Nucleus accumbens (tissue), 56 donors: ENCODE data around the gene RIN3.

ENCODE experiments used
- DNase-seq, 56 donors: peaks; one replicate each; lab custom pipeline; 2025; lab: John Stamatoyannopoulos, UW

Gene RIN3

GRCh38 chr14:92698393-92698792 lies 184.8 kb downstream of the RIN3 start:
- DNase-seq: no peak

DNA sequence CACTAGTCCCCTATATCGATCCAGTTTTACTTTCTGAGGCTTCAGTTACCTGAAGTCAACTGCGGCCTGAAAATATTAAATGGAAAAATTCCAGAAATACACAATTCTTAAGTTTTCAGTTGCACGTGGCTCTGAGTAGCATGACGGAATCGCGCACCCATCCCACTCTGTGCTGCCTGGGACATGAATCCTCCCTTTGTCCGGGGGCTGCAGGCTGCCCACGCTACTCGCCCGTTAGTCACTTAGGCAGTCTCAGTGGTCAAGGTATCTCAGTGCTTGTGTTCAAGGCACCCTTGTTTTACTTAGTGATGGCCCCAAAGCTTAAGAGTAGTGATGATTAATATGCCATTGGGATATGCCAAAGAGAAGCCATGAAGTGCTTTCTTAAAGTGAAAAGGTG lies 188.2 kb downstream of the RIN3 start:
- no peak for DNase-seq

- peak in 1 of 56 donors; percentile 14 for DNase-seq
Measured at GRCh38 chr14:92702441-92702918, 188.9 kb downstream of the RIN3 start.

DNA sequence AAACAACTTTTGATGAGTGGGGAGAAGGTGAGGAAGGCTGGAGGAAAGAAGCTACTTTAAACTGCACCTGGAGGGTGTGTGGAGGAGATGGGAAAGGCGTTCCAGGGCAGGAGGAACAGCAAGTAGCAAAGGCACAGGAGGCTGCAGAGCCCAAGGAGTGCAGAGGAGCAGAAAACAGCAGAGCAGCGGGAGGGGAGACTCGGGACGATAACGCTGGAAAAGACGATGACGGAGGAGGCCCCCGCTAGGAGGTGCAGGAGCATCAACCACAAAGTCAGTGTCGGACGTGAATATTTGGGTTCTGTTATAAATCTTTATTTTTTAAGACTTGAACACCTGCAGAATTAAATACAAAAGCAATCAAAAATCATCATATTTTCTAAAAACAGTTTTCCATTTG lies 189.9 kb downstream of the RIN3 start:
- no peak for DNase-seq

DNA sequence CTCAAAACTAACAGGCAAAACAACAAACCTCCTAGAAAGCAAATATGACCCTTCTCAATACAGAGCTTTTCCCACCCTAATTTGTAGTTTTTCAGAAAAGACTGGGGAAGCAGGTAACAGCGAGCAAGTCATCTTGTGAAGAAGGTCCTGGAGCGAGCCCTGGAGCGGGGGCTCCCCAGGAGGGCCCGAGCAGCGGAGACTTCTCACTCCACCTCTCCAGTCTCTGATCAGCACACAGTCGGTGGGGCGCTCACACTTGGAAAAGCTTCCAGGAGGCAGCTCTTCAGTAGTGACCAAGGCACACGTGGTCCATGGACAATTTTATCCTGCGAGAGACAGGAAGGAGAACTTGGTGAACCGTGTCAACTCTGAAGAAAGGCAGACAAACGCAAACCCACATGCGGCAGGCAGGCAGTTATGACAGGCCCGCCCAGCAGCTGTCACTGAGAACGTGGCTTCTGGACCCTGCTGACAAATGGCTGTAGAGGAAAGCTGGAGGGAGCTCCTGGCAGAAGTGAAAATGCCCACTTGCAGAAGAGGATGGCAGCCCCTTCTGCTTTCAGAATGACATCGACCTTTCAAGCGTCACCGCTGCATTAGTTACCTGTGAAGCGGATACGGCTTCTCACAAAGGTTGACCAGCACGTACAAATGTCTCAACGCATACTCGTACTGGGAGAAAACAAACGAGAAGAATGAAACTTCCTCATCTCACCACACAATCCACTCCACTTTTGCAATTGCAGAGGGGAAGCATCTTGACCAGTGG lies 190.6 kb downstream of the RIN3 start:
- DNase-seq: peak in 18 of 56 donors; percentile 9 to 54 (median 30)

DNA sequence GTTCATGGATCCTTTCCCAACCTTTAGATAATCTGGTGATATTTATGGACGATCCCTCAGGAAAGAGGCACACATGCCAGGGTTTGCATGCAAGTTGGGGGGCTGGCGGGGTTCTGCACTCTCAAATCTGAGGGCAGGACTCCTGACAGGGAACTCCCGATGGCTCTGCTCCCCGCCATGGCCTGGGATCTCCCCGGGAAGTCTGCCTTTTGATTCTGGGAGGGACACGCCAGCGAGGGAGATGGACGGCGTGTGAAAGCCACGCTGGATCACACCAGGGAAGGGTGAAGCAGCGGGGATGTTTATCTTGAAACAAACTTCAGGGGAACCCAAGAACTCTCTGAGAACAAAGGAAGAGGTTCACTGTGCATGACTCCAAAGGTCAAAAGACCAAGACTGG lies 191.2 kb downstream of the RIN3 start:
- no peak for DNase-seq

GRCh38 chr14:92706386-92706785 lies 192.8 kb downstream of the RIN3 start:
- no peak for DNase-seq

DNA sequence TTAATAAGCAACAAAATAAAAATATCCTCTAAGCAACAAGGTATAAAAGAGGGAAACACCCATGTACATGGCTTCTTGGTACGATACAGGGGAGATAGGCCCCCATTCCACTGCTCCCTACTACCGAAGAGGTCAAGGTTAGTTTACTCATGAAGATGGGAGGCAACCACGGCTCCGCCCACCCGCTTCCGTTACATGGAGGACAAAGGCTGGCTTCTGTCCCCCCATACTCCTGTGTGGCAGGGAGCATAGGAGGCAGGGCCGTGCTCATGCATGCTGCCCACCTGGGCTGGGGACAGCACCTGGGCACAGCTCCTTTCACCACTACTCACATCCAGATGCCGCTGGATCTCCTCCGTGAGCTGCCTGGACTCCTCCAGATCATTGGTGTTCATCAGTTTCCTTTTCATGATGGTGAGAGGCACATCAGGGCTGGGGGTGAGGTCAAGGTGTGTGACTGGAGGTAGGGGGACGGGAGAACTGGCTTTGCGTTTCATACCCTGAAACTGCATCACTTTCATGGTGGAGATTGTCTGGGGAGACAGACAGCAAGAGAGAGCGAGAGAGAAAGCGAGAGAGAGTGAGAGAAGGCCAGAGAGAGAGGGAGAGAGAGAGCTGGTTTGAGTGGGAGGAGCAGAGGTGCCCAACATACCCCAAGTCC lies 195.9 kb downstream of the RIN3 start:
- DNase-seq: no peak

GRCh38 chr14:92710001-92710341 lies 196.4 kb downstream of the RIN3 start:
- DNase-seq: no peak

- DNase-seq: no peak
Measured at GRCh38 chr14:92711976-92712653, 198.5 kb downstream of the RIN3 start.

GRCh38 chr14:92712654-92713051 lies 199.1 kb downstream of the RIN3 start:
- DNase-seq: no peak

DNA sequence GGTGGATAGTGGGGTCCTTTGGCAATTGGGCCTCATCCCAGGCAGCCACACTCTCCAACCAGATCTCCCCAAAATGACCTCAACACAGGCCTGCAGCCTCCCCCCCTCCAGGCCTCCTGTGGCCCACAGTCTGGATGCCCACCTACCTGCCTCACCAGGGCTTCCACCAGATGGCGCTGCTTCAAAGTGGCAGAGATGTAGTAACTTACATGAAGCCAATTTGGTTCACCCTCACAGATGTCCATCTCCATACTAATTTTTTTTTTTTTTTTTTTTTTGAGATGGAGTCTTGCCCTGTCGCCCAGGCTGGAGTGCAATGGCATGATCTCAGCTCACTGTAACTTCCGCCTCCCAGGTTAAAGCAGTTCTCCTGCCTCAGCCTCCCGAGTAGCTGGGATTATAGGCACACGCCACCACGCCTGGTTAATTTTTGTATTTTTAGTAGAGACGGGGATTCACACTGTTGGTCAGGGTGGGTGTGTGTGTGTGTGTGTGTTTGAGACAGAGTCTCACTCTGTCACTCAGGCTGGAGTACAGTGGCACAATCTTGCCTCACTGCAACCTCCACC lies 201.2 kb downstream of the RIN3 start:
- peak in 32 of 56 donors; percentile 4 to 78 (median 26) for DNase-seq

- no peak for DNase-seq
Measured at GRCh38 chr14:92716131-92716530, 202.6 kb downstream of the RIN3 start.

DNA sequence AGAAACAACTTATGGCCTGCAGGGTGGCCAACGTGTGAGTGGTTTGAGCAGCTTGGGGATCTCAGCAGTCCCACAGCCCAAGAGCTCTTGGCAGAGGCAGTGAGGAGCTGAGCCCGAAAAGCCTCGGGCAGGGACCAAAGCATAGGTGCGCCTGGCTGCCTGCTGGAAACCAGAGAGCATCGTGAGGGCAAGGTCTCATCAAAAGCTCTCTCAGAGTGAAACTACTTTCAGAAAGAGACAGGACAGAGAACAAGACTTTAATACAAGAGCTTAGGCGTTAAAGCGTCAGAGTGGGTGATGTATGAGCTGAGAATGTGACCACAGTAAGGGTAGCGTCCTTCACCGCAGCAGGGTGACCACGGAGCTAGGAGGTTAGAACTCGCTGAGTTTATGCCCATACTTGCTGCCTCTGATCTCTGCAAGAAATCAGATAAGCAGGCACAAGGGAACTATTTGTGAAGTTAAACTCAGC lies 204.0 kb downstream of the RIN3 start:
- no peak for DNase-seq

- no peak for DNase-seq
Measured at GRCh38 chr14:92718664-92719063, 205.1 kb downstream of the RIN3 start.

GRCh38 chr14:92719421-92719820 lies 205.8 kb downstream of the RIN3 start:
- DNase-seq: no peak

DNA sequence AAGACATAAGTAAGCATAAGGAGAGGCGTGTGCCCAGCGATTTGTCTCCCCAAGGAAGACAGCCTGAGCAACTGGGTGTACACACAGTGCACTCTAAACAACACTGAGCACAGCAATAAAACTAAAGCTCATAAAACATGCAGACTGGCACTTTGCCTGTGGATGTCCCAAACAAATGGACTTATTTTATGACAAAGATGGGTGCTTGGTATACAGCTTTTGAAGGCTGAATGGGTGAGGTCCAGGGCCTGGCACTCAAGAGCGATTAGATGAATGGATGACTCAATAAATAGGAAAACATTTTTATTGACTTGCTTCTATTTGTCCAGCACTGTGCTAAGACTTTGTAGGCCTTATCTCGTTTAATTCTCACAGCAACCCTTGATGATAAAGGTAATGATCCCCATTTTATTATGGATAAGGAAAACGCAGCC lies 206.3 kb downstream of the RIN3 start:
- DNase-seq: no peak

DNA sequence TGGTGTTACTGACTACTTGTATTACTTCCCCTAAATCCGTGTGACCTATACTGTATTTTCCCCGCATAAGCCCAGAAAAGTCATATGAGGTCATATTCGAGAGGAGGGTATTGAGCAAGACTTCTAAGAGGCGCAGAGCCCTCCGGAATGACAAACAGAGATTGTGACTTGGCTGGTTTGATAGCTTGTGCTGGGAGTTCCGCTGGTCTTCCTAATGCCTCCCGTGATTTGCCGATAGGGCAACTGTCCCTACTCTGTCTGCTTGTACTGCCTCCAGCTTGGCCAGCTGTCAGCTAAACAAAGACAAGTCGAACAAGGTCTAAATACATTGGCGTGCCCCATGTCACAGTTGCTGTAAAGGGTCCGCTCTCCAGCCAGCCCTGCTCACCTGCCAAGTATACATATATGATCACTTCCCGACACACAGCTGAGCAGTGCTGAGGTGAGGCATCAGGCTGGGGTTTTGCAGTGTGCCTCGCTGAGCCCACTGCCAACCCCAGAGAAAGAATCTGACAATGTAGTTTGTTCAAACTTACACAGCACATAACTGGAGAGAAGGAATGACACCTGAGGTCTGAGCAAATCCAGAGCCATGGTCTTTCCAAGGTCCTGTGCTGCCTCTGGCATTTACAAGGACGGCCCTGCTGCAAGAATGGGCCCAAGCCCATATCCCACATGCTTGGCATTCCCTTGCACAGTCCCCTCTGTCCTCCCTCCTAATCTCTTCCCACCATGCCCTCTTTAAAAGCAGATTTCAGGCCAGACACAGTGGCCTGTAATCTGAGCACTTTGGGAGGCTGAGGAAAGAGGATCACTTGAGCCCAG lies 211.1 kb downstream of the RIN3 start:
- no peak for DNase-seq

DNA sequence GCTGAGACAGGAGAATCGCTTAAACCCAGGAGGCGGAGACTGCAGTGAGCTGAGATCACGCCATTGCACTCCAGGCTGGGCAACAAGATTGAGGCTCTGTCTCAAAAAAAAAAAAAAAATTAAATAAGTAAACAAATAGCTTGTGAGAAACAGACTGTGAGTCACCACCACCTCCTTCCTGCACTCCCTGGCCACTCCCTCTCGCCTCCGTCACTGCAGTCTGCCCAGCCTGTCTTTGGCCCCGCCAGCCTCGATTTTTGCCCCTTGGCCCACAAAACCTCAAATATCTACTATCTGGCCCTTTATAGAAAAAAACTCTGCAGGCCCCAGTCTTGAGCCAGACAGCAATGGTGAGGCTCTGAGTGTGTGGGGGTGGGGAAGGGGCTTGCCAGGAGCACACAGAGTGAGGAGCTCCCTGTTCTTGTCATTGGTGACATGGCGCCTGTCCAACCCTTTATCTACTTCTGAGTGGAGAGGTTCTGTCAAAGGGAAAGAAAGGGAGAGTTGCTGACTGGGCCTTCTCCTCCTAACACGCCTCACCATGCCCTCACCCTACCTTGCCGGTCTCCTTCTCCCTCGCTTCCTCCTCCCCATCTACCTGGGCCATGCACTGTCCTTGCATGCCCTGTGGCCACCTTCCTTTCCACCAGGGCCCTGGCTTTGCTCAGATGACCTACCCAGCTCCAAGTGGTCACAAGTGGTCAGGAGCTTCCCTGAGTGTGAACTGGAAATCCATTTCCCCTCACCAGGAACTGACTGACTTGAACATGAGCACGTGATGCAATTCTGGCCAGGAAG lies 212.8 kb downstream of the RIN3 start:
- DNase-seq: no peak

GRCh38 chr14:92726933-92727262 lies 213.3 kb downstream of the RIN3 start:
- DNase-seq: no peak
